ENCODE measurements around the gene KCNV2.

DNA sequence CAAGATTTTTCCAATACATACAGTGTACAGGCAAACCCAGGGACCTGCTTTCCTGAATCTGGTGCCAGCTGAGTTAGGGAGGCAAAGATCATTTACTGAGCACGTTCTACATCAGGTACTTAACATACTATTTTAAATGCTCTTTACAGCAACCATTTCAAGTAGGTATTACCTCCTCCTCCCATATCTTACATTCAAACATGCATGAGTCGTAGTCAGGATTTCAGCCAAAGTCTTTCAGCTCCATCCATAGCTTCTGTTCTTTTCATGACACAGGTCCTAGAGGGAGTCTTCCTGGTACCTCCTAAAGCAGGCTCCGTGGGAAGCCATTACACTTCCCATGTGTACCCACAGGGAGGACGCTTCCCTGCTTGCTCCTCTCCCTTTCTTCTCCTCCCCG, 11.7 kb downstream of the KCNV2 start:
- TF ChIP-seq, protein P1, sequence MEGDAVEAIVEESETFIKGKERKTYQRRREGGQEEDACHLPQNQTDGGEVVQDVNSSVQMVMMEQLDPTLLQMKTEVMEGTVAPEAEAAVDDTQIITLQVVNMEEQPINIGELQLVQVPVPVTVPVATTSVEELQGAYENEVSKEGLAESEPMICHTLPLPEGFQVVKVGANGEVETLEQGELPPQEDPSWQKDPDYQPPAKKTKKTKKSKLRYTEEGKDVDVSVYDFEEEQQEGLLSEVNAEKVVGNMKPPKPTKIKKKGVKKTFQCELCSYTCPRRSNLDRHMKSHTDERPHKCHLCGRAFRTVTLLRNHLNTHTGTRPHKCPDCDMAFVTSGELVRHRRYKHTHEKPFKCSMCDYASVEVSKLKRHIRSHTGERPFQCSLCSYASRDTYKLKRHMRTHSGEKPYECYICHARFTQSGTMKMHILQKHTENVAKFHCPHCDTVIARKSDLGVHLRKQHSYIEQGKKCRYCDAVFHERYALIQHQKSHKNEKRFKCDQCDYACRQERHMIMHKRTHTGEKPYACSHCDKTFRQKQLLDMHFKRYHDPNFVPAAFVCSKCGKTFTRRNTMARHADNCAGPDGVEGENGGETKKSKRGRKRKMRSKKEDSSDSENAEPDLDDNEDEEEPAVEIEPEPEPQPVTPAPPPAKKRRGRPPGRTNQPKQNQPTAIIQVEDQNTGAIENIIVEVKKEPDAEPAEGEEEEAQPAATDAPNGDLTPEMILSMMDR (IDR thresholded peaks at IDR 0.05; ENCODE audit: low read depth, low read length) = no peak
- TF ChIP-seq EZH2phosphoT487 (IDR thresholded peaks at IDR 0.05; ENCODE audit: low read depth) = no peak
